C4-2B (cell line): ENCODE data around the gene PACS2.

ENCODE experiments used
- H3K27ac ChIP-seq: fragments of 450-650 bp; 2 replicates; pipeline ENCODE4 v1.5.1; 2017
- ZFX ChIP-seq: fragments of 450-650 bp; IDR thresholded peaks from 2 replicates; pipeline ENCODE4 v1.6.1; 2017
- TF ChIP-seq, protein P1 (sequence below): fragments of 450-650 bp; conservative IDR thresholded peaks from 2 replicates; pipeline ENCODE4 v1.5.1; 2017; ENCODE audit warnings: mild to moderate bottlenecking

The PACS2 gene

GRCh38 chr14:105389976-105390848 lies 75.7 kb downstream of the PACS2 start:
- no peak for TF ChIP-seq ZFX
- TF ChIP-seq, protein P1, sequence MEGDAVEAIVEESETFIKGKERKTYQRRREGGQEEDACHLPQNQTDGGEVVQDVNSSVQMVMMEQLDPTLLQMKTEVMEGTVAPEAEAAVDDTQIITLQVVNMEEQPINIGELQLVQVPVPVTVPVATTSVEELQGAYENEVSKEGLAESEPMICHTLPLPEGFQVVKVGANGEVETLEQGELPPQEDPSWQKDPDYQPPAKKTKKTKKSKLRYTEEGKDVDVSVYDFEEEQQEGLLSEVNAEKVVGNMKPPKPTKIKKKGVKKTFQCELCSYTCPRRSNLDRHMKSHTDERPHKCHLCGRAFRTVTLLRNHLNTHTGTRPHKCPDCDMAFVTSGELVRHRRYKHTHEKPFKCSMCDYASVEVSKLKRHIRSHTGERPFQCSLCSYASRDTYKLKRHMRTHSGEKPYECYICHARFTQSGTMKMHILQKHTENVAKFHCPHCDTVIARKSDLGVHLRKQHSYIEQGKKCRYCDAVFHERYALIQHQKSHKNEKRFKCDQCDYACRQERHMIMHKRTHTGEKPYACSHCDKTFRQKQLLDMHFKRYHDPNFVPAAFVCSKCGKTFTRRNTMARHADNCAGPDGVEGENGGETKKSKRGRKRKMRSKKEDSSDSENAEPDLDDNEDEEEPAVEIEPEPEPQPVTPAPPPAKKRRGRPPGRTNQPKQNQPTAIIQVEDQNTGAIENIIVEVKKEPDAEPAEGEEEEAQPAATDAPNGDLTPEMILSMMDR: no peak
- H3K27ac ChIP-seq: no peak overlapping the region

- no peak for TF ChIP-seq ZFX
- TF ChIP-seq, protein P1: no peak
- H3K27ac ChIP-seq: no peak overlapping the region
Observed at GRCh38 chr14:105390849-105391500, 76.4 kb downstream of the PACS2 start.

DNA sequence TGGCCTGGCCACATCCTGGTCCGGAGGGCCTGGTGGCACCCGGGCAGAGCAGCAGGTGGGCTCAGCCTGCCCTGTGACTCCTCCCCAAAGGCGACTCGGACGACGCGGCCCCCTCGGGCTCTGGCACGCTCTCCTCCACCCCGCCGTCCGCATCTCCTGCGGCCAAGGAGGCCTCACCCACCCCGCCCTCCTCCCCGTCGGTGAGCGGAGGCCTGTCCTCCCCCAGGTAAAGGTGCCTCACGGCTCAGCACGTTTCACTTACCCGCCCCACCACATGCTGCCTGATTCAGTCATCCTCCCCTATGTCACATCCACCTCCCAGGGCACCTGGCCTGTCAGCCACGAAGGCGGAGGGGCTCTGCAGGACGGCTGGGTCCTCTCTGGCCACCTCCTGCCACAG lies 77.0 kb downstream of the PACS2 start:
- TF ChIP-seq, protein P1: no peak
- no peak for TF ChIP-seq ZFX
- H3K27ac ChIP-seq: no peak overlapping the region

DNA sequence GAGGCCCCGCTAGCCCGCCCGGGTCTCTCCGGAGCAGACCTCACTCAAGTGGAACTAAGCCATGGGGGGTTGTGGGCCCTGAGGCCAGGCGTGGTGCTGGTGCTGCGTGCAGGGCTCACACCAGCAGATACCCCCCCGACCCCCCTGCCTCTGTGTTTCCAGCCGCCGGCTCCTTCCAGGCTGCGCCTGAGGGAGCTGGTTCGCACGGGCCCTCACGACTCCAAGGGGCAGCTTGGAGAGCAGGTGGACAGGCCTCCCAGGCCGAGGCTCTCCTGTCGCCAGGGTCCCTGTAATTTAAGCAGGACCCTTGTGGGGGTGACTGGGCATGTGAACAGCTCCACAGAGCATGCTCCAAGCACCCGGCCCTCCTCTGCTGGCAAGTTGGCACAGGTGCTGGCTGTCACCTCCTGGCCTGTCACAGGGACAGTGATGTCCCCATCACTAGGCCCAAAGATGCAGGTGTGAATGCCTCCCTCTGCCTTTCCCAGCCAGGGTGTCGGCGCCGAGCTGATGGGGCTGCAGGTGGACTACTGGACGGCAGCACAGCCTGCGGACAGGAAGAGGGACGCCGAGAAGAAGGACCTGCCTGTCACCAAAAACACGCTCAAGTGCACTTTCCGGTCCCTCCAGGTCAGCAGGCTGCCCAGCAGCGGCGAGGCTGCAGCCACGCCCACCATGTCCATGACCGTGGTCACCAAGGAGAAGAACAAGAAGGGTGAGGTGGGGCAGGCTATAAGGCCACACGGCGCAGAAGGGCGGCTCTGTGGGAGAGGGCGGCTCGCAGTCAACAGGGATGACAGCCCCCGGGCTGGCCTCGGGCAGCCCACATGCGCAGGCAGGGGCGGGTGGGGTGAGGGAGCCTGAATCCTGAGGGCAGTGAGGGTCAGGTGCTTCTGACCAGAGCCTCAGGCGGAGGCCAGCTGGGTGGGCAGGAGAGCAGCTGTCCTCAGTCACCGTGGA lies 77.9 kb downstream of the PACS2 start:
- H3K27ac ChIP-seq: no peak overlapping the region
- TF ChIP-seq ZFX: no peak
- TF ChIP-seq, protein P1: no peak

GRCh38 chr14:105393151-105393550 lies 78.6 kb downstream of the PACS2 start:
- H3K27ac ChIP-seq: no peak overlapping the region
- no peak for TF ChIP-seq ZFX
- TF ChIP-seq, protein P1: no peak

- TF ChIP-seq, protein P1: no peak
- no peak for TF ChIP-seq ZFX
- H3K27ac ChIP-seq: no peak overlapping the region
Observed at GRCh38 chr14:105394714-105395537, 80.4 kb downstream of the PACS2 start.
